NCI-H460 (cell line): ENCODE data around the gene GSDMA. TPM values are rescaled to one million over a fixed set of nuclear protein-coding genes. Genes with fewer than 3 reads are reported as not detected.
"Not testable (repeated sequence)": the region's sequence is repeated elsewhere in the genome, so short reads cannot be mapped to it uniquely, and the experiment has no call there.

Experiments
- DNase-seq: peaks from one replicate; pipeline ENCODE4 v3.0.0-alpha.2; 2016; ENCODE audit warnings: low read depth; ENCODE audit errors: extremely low read depth
- total RNA-seq: library from RNA; depleted of rRNA; stranded (reverse); fragments of >200 nt; shearing (Covaris generic); gene quantifications from 2 replicates; pipeline ENCODE4 v1.2.3, GENCODE V29; 2014

Gene GSDMA
- total RNA-seq, 1 experiment from 2014 or later = not detected

- no peak for DNase-seq
These were observed 25.5 kb downstream of the GSDMA start for GRCh38 chr17:39988206-39988810.

- no peak for DNase-seq
These were observed 31.6 kb downstream of the GSDMA start for GRCh38 chr17:39994448-39994847.

- DNase-seq = no peak
These were observed 32.6 kb downstream of the GSDMA start for GRCh38 chr17:39995438-39995837.

GRCh38 chr17:39996162-39996561, 33.4 kb downstream of the GSDMA start:
- no peak for DNase-seq

GRCh38 chr17:39996800-39997199, 34.0 kb downstream of the GSDMA start:
- no peak for DNase-seq

DNA sequence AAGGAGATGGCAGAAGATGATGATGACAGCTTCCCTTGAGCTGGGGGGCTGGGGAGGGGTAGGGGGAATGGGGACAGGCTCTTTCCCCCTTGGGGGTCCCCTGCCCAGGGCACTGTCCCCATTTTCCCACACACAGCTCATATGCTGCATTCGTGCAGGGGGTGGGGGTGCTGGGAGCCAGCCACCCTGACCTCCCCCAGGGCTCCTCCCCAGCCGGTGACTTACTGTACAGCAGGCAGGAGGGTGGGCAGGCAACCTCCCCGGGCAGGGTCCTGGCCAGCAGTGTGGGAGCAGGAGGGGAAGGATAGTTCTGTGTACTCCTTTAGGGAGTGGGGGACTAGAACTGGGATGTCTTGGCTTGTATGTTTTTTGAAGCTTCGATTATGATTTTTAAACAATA, 34.7 kb downstream of the GSDMA start:
- DNase-seq = no peak

- DNase-seq = no peak
These were observed 36.3 kb downstream of the GSDMA start for GRCh38 chr17:39999067-39999466.

DNA sequence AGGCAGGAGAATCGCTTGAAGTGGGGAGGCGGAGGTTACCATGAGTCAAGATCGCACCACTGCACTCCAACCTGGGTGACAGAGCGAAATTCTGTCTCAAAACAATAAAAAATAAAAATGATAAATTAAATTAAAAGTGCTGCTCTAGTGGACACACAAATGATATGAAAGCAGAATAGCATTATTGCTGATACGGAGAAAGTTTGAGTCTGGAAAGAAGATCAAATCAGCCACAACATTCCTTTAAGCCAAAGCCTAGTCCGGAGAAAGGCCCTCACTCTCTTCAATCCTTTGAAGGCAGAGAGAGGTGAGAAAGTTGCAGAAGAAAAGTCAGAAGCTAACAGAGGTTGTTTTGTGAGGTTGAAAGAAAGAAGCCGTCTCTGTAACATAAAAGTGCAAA, 37.4 kb downstream of the GSDMA start:
- no peak for DNase-seq

GRCh38 chr17:40001335-40001734, 38.5 kb downstream of the GSDMA start:
- not testable (repeated sequence) for DNase-seq

- no peak for DNase-seq
These were observed 41.3 kb downstream of the GSDMA start for GRCh38 chr17:40004072-40004471.

DNA sequence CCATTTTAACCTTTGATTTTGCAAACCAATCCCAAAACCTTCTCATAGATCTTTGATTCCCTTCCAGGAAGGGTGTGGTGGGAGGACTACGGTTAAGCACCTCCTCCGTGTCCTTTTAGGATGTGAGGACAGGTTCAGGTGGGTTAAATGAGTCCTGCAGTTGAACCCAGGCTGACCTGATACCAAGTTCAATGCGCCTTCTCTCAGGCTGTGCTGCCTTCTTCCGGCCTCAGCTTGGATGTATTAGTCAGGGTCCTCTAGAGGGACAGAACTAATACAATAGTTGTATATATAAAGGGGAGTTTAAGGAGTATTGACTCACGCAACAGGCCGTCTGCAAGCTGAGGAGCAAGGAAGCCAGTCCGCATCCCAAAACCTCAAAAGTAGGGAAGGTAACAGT, 41.9 kb downstream of the GSDMA start:
- no peak for DNase-seq

GRCh38 chr17:40005520-40005919, 42.7 kb downstream of the GSDMA start:
- DNase-seq = no peak

DNA sequence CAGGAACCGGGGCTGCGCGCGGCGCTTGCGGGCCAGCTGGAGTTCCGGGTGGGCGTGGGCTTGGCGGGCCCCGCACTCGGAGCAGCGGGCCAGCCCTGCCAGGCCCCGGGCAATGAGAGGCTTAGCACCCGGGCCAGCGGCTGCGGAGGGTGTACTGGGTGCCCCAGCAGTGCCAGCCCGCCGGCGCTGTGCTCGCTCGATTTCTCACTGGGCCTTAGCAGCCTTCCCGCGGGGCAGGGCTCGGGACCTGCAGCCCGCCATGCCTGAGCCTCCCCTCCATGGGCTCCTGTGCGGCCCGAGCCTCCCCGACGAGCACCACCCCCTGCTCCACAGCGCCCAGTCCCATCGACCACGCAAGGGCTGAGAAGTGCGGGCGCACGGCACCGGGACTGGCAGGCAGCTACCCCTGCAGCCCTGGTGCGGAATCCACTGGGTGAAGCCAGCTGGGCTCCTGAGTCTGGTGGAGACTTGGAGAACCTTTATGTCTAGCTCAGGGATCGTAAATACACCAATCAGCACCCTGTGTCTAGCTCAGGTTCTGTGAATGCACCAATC, 48.2 kb downstream of the GSDMA start:
- DNase-seq = not testable (repeated sequence)

DNA sequence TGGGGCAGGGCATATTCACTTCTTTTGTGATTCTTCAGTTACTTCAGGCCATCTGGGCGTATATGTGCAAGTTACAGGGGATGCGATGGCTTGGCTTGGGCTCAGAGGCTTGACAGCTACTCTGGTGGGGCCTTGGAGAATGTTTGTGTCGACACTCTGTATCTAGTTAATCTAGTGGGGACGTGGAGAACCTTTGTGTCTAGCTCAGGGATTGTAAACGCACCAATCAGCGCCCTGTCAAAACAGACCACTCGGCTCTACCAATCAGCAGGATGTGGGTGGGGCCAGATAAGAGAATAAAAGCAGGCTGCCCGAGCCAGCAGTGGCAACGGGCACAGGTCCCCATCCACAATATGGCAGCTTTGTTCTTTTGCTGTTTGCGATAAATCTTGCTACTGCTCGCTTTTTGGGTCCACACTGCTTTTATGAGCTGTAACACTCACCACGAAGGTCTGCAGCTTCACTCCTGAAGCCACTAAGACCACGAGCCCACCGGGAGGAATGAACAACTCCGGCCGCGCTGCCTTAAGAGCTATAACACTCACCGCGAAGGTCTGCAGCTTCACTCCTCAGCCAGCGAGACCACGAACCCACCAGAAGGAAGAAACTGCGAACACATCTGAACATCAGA, 49.3 kb downstream of the GSDMA start:
- not testable (repeated sequence) for DNase-seq

- no peak for DNase-seq
These were observed 51.7 kb downstream of the GSDMA start for GRCh38 chr17:40014375-40014980.

DNA sequence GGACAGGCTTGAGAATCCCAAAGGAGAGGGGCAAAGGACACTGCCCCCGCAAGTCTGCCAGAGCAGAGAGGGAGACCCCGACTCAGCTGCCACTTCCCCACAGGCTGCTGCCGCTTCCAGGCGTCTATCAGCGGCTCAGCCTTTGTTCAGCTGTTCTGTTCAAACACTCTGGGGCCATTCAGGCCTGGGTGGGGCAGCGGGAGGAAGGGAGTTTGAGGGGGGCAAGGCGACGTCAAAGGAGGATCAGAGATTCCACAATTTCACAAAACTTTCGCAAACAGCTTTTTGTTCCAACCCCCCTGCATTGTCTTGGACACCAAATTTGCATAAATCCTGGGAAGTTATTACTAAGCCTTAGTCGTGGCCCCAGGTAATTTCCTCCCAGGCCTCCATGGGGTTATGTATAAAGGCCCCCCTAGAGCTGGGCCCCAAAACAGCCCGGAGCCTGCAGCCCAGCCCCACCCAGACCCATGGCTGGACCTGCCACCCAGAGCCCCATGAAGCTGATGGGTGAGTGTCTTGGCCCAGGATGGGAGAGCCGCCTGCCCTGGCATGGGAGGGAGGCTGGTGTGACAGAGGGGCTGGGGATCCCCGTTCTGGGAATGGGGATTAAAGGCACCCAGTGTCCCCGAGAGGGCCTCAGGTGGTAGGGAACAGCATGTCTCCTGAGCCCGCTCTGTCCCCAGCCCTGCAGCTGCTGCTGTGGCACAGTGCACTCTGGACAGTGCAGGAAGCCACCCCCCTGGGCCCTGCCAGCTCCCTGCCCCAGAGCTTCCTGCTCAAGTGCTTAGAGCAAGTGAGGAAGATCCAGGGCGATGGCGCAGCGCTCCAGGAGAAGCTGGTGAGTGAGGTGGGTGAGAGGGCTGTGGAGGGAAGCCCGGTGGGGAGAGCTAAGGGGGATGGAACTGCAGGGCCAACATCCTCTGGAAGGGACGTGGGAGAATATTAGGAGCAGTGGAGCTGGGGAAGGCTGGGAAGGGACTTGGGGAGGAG, 52.5 kb downstream of the GSDMA start, which contains the start of gene CSF3:
TSS of gene CSF3 (plus strand) at position 436 of the 993 bp plus-strand sequence. CDS start at position 471, 35 bp downstream.
- no peak for DNase-seq

GRCh38 chr17:40015998-40016985, 53.5 kb downstream of the GSDMA start:
- DNase-seq = no peak

DNA sequence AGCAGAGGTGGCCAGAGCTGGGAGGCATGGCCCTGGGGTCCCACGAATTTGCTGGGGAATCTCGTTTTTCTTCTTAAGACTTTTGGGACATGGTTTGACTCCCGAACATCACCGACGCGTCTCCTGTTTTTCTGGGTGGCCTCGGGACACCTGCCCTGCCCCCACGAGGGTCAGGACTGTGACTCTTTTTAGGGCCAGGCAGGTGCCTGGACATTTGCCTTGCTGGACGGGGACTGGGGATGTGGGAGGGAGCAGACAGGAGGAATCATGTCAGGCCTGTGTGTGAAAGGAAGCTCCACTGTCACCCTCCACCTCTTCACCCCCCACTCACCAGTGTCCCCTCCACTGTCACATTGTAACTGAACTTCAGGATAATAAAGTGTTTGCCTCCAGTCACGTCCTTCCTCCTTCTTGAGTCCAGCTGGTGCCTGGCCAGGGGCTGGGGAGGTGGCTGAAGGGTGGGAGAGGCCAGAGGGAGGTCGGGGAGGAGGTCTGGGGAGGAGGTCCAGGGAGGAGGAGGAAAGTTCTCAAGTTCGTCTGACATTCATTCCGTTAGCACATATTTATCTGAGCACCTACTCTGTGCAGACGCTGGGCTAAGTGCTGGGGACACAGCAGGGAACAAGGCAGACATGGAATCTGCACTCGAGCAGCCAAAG, 54.7 kb downstream of the GSDMA start:
- no peak for DNase-seq
